Inflammatory macrophage treated with lipopolysaccharide for 1 hour (primary cell): ENCODE measurements around the gene IRAK1BP1.
"Not testable (repeated sequence)": the region's sequence is repeated elsewhere in the genome, so short reads cannot be mapped to it uniquely, and the experiment has no call there.

Experiments used
- DNase-seq, 2 donors: peaks; one replicate each; pipeline ENCODE4 v3.0.0-alpha.2; 2020 to 2022

The IRAK1BP1 gene

DNA sequence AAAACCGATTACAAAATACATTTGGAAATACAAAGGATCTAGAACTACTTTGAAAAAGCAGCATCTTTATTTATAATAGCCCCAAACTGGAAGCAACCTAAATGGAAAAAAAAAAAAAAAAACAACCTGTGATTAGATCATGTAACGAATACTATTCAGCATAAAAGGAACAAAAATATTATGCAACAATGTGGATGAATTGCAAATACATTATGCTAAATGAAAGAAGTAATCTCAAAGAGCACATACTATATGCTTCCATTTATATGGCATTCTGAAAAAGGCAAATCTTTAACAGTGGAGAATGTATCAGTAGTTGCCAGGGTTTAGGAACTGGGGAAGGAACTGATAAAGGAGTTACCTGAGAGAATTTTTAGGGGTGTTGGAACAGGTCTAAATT lies 28.9 kb downstream of the IRAK1BP1 start:
- DNase-seq, result peak in 1 of 2 donors; percentile 10

DNA sequence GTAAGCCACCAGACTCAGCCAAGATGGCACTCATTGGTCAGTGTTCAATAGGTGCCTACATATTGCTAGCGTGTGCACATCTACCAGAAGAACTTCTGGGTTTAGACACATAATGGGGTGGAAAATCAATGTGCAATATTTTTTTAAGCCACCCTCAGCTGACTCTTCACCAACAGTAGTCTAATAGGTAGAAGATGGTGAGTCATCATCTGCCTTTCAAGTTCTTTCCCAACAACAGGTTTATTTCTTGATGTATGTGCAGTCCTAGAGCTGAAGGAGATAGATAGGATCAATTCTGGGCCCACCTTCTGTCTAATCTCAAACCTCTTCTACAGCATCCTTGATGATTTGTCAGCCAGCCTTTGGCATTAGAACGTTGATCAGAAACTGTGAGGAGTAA lies 41.3 kb downstream of the IRAK1BP1 start:
- DNase-seq, result no peak

DNA sequence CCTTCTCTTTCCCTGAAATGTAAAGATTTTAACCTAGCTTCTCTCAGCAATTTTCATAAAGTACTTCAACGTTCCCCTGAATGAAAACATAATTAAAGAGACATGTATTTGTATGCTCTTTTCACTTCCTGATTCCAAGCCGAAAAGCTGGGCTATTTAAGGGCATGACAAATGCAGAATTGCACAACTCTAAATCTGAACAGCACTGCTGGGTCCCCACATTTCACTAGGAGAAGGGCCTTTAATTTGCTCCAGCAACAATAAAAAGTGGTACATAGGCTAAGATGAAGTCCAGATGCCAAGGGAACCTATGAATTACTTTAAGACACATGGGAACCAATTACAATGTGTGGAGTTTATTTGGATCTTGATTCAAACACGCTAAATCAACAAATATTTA lies 42.0 kb downstream of the IRAK1BP1 start:
- peak; percentile 52 to 68 for DNase-seq

DNA sequence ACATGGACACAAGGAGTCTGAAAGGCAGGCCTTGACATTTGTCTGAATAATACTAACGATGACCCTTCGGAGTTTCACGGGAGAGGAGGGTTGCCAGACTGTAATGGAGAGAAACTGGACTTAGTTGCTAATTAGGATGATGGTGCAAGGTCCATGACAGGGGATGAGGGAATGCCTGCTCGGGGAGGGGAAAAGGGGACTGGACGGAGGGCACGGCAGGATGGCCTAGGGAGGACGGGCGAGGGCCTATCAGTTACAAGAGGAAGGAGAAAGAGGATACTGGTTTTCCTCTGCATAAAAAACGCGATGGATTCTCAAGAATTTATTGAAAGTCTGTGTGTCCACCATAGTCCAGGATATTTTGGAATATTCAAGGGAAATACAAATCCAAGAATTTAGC lies 42.7 kb downstream of the IRAK1BP1 start:
- no peak for DNase-seq

DNA sequence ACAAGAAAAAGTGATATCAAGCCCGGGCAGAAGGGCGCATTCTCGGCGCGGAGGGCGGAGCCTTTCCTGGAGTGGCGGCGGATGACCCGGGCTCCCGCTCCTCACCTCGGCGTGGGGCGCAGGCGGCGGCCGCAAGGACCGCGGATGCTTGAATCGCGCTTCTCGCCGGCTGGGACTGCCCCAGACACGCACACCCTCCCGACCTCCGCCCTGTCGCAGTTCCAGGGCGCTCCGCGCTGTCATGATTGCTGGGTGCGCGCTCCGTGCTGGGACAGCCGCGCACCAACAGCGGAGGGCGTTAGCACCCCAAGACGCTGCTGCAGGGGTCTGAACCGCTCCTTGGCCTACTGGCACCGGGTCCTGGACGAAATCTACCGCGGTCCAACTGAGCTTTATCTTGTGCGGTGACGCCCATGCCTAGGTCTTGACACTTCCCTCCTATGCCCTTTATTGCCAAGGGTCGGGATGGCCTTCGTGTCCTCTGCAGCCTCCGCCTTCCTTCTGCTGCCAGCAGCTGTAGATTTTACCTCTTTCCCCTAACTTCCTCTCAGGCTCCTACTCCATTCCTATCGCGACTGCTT lies 43.3 kb downstream of the IRAK1BP1 start:
- no peak for DNase-seq

DNA sequence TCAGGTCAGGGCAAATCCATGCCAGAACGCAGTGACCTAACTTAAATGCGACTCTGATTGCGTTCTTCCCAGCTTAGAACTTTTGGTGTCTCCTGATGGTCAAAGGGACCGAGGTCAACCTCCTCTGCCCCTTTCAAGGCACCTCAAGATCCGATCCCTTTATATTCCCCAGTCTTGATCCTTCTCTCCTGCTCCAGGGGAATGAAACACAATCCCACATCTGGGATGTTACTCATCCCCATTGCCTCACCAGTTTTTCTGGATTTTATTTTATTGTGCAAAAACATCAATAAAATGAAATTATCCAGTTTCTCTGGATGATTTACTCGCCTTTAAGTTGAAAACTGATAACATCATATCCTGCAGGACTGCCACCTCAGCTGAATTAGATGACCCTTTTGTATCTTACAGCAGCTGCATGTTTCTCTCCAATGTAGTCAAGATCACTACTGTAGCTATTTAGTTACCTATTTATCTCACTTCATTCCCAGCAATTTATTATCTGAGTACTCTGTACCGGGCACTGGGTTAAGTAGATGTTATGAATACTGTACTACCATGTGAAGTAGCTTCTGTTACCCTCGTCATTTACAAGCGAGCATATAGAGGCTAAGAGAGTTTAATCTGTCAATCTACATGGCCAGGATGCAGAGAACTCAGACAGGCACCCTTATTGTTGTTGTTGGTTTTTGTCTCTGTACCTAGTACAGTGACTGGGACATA lies 44.0 kb downstream of the IRAK1BP1 start:
- DNase-seq, result no peak

DNA sequence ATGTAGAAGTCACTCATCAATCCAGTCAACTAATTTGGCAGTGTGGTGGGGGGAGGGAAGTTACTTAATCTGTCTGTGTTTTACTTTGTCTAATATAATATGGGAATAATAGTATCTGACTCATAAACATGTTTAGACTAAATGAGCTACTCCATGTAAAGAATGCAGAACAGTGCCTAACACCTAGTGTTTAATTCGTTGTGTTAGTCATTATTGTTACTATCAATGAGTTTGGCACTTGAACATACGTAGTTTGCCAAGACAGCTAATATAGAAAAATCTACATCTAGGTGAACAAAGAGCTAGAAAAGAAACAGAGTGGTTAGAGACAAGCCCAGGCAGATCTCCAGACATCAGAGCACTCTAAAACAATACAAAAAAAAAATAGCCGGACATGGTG lies 49.1 kb downstream of the IRAK1BP1 start:
- DNase-seq, result no peak

DNA sequence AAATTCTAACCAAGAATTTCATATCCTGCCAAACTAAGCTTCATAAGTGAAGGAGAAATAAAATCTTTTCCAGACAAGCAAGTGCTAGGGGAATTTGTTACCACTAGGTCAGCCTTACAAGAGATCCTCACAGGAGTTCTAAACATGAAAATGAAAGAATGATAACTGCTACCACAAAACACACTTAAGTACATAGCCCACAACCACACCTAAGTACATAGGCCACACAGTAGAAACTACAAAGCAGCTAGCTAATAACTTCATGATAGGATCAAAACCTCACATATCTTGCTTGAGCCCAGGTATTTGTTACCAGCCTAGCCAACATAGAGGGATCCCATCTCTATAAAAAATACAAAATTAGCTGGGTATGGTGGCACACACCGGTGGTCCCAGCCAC lies 50.4 kb downstream of the IRAK1BP1 start:
- no peak for DNase-seq

DNA sequence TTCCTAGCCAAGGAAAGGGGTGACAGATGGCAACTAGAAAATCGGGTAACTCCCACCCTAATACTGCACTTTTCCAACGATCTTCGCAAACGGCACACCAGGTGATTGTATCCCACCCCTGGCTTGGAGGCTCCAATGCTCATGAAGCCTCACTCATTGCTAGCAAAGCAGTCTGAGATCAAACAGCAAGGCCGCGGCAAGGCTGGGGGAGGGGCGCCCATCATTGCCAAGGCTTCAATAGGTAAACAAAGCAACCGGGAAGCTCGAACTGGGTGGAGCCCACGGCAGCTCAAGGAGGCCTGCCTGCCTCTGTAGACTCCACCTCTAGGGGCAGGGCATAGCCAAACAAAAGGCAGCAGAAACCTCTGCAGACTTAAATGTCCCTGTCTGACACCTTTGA lies 53.8 kb downstream of the IRAK1BP1 start:
- DNase-seq, result not testable (repeated sequence)

DNA sequence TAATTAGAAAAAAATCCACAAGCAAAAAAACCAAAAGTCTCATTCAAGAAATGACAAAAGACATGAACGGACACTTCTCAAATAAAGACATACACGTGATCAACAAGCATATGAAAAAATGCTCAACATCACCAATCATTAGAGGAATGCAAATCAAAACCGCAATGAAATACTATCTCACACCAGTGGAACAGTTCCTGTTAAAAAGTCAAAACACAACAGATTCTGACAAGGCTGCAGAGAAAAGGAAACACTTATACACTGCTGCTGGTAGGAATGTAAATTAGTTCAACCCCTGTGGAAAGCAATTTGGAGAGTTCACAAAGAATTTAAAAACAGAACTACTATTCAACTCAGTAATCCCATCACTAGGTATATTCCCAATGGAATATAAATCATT lies 58.0 kb downstream of the IRAK1BP1 start:
- DNase-seq, result no peak

DNA sequence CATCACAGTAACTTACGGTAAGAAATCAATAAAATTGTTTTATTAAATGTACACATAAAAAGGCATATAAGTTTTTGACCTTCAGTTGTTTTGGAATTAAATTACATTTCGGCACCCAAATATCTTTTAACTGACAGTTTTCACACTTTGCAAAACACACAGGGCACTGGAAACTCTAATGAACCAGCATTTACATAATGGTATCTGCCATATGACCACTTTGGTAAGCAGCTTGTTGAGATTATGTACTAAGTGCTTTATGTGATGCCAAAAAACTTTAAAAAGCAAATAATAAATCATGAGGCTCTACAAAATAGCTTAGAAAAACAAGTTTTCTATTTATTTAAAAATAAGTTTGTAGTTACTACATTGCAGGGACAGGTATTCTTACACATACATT lies 68.2 kb downstream of the IRAK1BP1 start:
- no peak for DNase-seq

DNA sequence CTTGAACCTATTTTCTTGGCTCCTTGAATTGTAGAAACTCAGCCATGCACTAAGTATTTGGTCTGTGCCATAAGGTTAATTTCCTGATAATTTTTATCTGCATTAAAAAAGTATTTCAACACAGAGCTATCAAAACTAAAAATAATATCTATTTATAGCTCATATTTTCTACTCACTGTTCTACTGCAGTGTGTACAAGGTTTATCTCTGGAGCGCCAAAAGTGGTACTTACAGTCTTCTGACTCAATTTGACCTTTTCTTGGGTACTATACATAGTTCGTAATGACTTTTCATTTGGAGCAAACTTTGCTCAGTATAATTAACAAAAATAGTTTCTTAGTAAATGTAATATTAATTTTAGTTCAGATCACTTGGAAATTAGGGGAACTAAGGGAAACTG lies 69.2 kb downstream of the IRAK1BP1 start:
- no peak for DNase-seq

DNA sequence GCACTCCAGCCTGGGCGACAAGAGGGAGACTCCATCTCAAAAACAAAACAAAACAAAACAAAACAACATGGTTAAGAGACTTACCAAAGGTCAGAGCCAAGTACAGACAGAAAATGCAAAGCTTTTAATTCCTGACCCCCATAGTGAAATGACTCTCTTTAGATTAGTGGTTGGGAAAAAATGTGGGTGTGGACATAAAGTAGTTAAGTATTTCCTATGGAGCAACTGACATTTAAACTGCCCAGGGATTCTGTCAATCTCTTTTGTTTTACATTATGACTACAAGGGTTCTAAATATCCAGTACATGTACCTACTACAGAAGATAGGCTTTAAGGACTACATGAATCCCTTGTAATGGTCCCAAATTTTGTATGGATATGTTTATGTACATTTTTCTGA lies 75.1 kb downstream of the IRAK1BP1 start:
- no peak for DNase-seq

DNA sequence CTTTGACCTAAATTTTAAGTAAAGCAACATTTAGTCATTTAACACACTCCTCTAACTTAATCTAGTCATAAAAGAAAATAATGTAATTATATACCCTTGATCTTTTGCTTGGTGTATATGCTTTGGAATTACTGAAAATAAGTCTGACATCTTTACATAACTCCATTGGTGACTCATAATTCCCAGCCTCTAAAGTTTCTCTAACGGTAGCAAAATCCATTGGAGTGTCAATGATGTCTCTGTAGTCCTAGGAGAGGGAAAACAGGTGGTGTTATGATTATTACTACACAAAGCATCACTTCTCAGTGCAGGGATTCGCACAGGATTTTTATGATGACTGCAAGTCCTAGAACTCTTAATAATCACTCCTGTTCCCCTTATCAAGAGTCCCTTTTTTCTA lies 80.2 kb downstream of the IRAK1BP1 start:
- DNase-seq, result no peak

DNA sequence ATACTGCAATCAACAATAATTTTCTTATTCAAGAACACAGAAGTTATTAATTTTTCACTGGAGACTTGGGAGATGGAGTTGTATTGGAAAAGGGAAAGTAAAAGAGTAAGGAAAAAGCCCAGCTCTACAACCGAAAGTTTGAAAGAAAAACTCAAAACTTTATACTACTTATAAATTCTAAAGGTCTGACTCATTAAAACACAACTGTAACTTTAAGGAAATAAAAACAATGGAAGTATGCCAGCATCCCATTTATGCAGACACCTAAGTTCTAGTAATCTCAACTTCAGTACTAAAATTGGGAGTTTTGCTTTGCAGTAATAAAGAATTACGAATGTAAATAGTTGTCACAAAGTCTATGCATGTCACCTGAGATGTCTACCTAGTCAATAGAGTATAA lies 80.6 kb downstream of the IRAK1BP1 start:
- no peak for DNase-seq

DNA sequence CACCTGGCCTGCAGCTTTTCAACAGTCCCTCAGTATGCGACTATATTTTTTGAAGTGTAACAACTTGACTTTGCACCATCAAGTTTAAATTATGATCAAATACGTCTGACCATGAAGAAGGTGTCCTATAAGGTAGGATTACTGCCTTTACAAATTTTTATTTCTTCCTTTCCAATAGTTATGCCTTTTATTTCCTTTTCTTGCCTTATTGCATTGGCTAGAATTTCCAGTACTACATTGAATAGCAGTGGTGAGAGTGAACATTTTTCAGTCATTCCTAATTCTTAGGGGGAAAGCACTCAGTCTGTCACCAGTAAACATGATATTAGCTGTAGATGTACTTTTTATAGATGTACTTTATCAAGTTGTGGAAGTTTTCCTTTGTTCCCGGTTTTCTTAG lies 81.4 kb downstream of the IRAK1BP1 start:
- no peak for DNase-seq

DNA sequence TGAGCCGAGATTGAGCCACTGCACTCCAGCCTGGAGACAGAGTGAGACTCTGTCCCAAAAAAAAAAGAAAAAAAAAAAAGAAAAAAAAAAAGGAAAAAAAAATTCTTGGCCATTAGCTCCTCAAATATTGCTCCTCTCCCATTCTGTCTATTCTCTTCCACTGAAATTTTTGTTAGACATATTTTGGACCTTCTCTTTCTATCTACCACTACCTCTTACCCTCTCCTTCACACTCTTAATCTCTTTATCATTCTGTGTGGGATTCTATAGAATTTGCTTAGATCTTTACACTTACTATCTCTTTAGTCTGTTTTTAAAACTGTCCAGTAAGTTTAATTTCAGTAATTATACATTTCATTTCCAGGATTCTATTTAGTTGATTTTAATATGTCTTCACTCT lies 85.0 kb downstream of the IRAK1BP1 start:
- no peak for DNase-seq
